ENCODE data around the gene CYP26B1. TPM values are rescaled to one million over a fixed set of nuclear protein-coding genes. Genes with fewer than 3 reads are reported as not detected.

Gene CYP26B1
- total RNA-seq, 4 donors from 2014 or later: 1.5 to 5.2 (median 2.4) TPM; not detected in 1

DNA sequence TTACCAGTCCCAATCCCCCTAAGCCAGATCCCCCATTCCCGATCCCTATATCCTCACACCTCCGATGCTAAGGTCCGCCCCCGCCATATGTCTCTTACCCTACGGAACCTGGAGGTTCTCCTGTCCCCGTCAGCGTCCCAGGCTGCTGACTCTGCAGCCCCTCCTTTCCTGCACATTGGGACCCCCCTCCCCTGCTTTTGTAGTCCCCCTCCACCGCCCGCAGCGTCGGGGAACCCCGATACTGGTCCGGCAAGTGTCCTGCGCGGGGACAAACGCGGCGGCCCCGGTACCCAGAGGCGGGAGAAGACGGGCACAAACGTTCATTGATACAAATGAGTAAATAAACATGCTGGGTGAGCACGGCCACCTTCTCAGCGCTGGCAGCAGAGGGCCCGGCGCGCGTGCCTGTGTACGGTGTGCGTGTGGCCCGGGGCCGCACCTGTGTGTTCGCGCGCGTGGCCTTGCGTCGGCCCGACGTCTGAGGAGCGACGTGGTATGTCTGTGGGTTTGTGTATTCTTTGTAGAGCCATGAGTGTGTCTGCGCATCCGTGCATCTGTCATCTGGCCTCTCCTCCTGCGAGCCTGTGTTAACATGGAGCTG lies 2.0 kb upstream of the CYP26B1 start:
- Histone ChIP-seq H3K27me3 (peaks cover 61% of the 10 kb centered on the region), H3K9me3 (no peaks in the 10 kb centered on the region), H3K4me1 (peaks cover 36 to 52% (median 44%) of the 10 kb centered on the region in 4 donors), H3K27ac (no peak overlapping the region), H3K36me3 (no peaks in the 10 kb centered on the region), H3K4me3 (peak overlapping the region in 3 of 4 donors; percentile 42 to 62 (median 43))
- intact Hi-C loops (cut with DNase I; ENCODE audit: low total_unique reads) (loop anchor here (1.0 to 10.0 kb wide), 3 partner anchors 225 to 605 kb away; no protein-coding TSS in a partner anchor), in situ Hi-C loops (cut with MboI; ENCODE audit: low pct_ligation_motif_present in 1 of 4, low pct_unique_long_range_greater_than_20kb in 1 of 4, low sequenced_read_pairs in 3 of 4) (loop anchor here (10.0 to 25.0 kb wide), 9 partner anchors 225 to 615 kb away; no protein-coding TSS in a partner anchor)
- 2% methylated on average over 45 of the region's 45 CpGs; no CpG with 5 or more reads in 1 of the 2 donors for WGBS, 2 donors (ENCODE audit: low coverage in 1 of 2)
- TF ChIP-seq CTCF (IDR thresholded peaks at IDR 0.05) (no peak), EP300 (IDR thresholded peaks at IDR 0.05; ENCODE audit: low read depth) (no peak), POLR2A (IDR thresholded peaks at IDR 0.05) (no peak), POLR2AphosphoS5 (IDR thresholded peaks at IDR 0.05) (no peak)
- no peak for DNase-seq

- in situ Hi-C loops (cut with MboI; ENCODE audit: low pct_ligation_motif_present in 1 of 4, low pct_unique_long_range_greater_than_20kb in 1 of 4, low sequenced_read_pairs in 3 of 4) (loop anchor here in 3 of 4 donors (10.0 to 25.0 kb wide), 4 partner anchors 224 to 588 kb away; no protein-coding TSS in a partner anchor), intact Hi-C loops (cut with DNase I; ENCODE audit: low total_unique reads) (loop anchor here (1.0 kb wide), 1 partner anchor 225 kb away; no protein-coding TSS in a partner anchor)
- WGBS, 2 donors (ENCODE audit: low coverage in 1 of 2): 0 to 1% methylated on average over 17 to 40 of the region's 65 CpGs
- TF ChIP-seq CTCF (IDR thresholded peaks at IDR 0.05): no peak
- no peak for TF ChIP-seq EP300 (IDR thresholded peaks at IDR 0.05; ENCODE audit: low read depth)
- TF ChIP-seq POLR2AphosphoS5 (IDR thresholded peaks at IDR 0.05): no peak
- TF ChIP-seq POLR2A (IDR thresholded peaks at IDR 0.05): no peak
- Histone ChIP-seq H3K9me3 (no peaks in the 10 kb centered on the region), H3K4me1 (peaks cover 36 to 59% (median 50%) of the 10 kb centered on the region in 4 donors), H3K36me3 (no peaks in the 10 kb centered on the region), H3K4me3 (peak overlapping the region; percentile 39 to 62 (median 42)), H3K27me3 (peaks cover 67% of the 10 kb centered on the region), H3K27ac (no peak overlapping the region)
- peak; percentile 46 for DNase-seq
These were observed 1.3 kb upstream of the CYP26B1 start for GRCh38 chr2:72148837-72149555.

- TF ChIP-seq POLR2A (IDR thresholded peaks at IDR 0.05) (no peak), POLR2AphosphoS5 (IDR thresholded peaks at IDR 0.05) (no peak), EP300 (IDR thresholded peaks at IDR 0.05; ENCODE audit: low read depth) (no peak), CTCF (IDR thresholded peaks at IDR 0.05) (no peak)
- no peak for DNase-seq
- Histone ChIP-seq H3K27me3 (peaks cover 67% of the 10 kb centered on the region), H3K9me3 (no peaks in the 10 kb centered on the region), H3K4me1 (peaks cover 38 to 67% (median 58%) of the 10 kb centered on the region in 4 donors), H3K36me3 (no peaks in the 10 kb centered on the region), H3K27ac (no peak overlapping the region), H3K4me3 (peak overlapping the region; percentile 39 to 62 (median 42))
- 2% methylated on average over 18 to 43 of the region's 68 CpGs for WGBS, 2 donors (ENCODE audit: low coverage in 1 of 2)
- in situ Hi-C loops (cut with MboI; ENCODE audit: low pct_ligation_motif_present in 1 of 4, low pct_unique_long_range_greater_than_20kb in 1 of 4, low sequenced_read_pairs in 3 of 4): loop anchor here in 3 of 4 donors (10.0 to 25.0 kb wide), 4 partner anchors 223 to 589 kb away; no protein-coding TSS in a partner anchor
- intact Hi-C loops (cut with DNase I; ENCODE audit: low total_unique reads): no loop called here
These were observed 558 bp upstream of the CYP26B1 start for GRCh38 chr2:72148003-72148836.
